ENCODE data around the gene BATF2.

GRCh38 chr11:65043881-65044501, 47.2 kb upstream of the BATF2 start:
- TF ChIP-seq FOSB (CRISPR knock-in tag; IDR thresholded peaks at IDR 0.05) (no peak), CTCF (IDR thresholded peaks at IDR 0.05) (no peak)

Data from A549 (cell line).